WI38 (cell line): ENCODE results near the gene RHOXF2B.

ENCODE experiments used
- H3K4me3 ChIP-seq: 2 replicates; pipeline ENCODE4 v1.5.1; 2011; ENCODE audit warnings: low read depth, mild to moderate bottlenecking, control low read depth, low read length
- CTCF ChIP-seq: IDR thresholded peaks from 2 replicates; pipeline ENCODE4 v1.5.1; 2012; ENCODE audit warnings: low read depth, mild to moderate bottlenecking, control low read depth, low read length

The RHOXF2B gene

GRCh38 chrX:120022763-120023162 is 54.7 kb downstream of the RHOXF2B start:
- no peak overlapping the region for H3K4me3 ChIP-seq
- TF ChIP-seq CTCF: no peak
